Activated CD4-positive, alpha-beta T cell treated with anti-CD3 and anti-CD28 coated beads for 4 hours (primary cell): Measurements from ENCODE around the gene PRKAB2.
"Not testable (repeated sequence)": the region's sequence is repeated elsewhere in the genome, so short reads cannot be mapped to it uniquely, and the experiment has no call there.

ENCODE experiments used
- DNase-seq, 2 donors: peaks; one replicate each; pipeline ENCODE4 v3.0.0-alpha.2; 2020

PRKAB2 gene

DNA sequence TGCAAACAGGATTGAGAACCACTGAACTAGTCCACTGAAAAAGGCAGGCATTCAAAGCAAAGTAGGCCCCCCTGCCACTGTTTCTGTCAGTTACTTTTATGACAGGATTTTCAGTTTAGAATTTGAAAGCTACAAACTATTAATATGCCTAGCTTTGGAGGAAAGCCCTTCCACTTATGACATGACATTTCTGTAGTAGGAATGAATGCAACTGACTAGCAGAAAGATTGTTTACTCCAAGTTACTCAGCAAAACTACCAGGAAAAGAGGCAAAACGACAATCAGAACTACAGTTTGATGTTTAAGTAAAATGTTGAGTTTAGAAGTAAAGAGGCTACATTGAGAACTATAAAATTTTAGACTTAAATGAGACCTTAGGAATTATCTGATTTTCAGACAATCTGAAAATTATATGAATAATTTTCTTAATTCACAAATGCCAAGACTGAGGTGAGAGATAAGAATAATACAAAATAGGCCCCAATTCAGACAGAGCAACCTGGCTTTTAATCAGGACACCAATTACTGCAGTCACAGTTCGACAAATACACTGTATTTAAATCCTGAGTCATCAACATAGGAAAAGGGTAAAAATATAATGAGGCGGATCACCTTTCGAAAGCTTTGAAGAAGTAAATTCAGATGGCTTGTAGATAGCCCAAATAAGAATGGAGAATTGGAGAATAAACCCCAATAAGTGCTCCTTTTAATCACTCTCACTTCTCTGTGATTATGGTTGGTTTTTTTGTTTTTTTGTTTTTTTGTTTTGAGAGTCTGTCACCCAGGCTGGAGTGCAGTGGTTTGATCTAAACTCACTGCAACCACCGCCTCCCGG lies 2.2 kb downstream of the PRKAB2 start:
- DNase-seq: no peak

DNA sequence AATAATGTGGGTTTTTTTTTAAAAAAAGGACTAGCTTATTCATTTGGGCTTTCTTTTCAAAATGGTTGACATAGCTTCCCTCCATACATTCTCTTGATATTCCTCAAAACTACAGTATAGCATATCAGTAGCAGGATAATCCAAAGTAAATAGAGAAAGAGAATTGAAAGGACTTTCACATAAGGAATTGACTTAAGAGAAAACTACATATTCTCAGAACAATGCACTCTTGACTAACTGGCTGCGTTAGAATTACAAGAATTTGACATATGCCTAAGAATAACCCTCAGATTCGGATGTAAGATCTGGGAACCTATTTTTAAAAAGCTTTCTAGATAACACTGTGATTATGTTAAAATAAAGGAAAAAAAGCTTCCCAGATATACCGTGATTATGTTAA lies 3.1 kb downstream of the PRKAB2 start:
- DNase-seq: no peak

DNA sequence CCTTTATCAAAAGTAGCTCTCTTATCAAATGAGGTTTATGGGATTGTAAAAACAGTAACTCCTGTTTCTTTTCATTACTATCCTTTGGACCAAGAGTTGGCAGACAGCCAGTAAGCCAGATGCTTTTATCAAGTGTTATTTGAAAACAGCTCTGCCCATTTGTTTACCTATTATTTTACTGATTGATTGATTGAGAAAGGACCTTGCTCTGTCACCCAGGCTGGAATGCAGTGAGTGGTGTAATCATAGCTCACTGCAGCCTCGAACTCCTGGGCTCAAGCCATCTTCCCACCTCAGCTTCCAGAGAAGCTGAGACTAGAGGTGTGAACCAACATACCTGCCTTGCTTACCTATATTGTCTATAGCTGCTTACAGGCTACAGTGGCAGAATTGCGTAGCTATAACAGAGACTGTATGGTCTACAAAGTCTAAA lies 3.6 kb downstream of the PRKAB2 start:
- no peak for DNase-seq

DNA sequence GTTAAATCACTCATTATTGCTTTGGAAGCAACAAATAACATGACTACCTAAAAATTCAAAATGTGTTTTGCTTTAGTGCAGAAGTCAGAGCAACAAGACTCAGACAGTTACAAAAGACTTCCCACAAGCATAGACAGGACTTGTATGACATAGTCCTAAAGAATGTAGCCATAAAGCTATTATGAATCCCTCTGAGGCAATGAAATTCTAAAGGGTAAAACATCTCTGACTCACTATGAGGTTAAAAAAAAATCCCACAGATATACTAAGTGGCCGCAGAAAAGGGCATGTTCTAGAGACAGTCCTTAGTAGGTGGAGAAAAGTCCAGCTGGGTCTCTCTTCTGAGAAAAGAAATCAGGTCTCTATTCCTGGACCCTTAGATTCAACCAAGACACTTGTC lies 4.9 kb downstream of the PRKAB2 start:
- no peak for DNase-seq

DNA sequence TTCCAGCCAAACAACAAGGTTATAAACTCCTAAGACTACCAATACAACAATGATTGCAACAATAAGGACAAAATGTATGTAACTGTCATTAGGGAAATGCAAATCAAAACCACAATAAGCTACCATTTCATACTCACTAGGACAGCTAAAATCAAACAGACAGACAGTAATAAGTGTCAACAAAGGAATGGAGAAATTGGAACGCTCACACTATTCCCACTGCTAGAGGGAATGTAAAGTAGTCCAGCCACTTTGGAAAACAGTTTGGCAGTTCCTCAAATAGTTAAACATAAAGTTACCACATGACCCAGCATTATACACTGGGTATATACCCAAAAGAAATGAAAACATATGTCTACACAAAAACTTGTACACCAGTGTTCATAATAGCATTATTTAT lies 9.3 kb downstream of the PRKAB2 start:
- DNase-seq: no peak

DNA sequence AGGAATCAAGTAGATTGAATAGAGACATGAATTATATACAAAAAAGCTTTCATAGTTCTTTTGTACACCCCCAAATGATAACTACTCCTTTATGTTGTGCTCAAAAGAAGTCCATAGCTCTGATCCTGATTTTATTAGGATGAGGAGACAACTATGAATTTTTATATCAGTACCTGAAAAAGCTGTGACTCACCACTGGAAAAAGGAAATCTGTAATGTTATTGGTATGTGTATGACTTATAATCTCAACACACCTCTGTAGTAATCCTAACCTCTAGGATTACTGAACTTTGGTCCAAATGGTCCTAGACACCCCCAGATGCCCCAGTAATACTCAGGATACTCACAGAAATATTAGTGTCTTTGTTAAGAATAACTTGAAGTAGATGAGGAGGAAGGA lies 10.2 kb downstream of the PRKAB2 start:
- no peak for DNase-seq

DNA sequence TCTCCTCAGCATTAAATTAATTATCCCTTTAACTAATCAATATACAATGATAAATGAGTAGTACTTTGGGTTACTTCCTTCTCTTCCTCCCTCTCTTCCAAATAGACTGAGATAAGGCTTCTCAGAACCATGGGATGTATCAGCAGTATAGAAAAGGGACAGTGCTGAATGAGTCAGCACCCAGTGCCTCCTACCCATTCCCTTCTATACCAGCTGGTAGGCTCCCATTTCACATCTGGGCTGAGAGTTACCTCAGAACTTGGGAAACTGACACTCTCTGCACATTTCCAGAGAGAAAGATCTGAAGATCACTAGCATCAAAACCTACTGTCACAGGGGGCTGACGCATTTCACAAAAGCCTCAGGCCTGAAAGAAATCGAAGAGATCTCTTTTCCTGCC lies 15.2 kb downstream of the PRKAB2 start:
- not testable (repeated sequence) for DNase-seq

DNA sequence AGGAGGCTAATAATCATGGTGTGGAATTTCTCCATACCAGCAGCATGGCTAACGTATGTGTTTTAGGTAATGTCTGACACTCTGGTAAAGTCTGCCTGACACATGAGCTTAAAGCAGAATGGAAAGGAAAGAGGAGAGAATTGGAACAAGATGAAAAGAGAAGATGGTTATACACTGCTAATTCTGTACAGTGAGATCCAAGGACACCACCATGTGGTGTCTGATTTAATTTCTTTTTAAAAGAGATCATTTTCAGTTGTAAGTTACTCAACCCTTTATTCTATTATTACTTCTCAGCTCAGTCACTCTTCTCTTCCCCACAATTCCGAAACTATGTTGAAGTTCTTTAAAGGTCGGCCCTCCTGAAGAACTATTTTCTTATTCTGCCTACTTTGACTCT lies 15.6 kb downstream of the PRKAB2 start:
- no peak for DNase-seq

DNA sequence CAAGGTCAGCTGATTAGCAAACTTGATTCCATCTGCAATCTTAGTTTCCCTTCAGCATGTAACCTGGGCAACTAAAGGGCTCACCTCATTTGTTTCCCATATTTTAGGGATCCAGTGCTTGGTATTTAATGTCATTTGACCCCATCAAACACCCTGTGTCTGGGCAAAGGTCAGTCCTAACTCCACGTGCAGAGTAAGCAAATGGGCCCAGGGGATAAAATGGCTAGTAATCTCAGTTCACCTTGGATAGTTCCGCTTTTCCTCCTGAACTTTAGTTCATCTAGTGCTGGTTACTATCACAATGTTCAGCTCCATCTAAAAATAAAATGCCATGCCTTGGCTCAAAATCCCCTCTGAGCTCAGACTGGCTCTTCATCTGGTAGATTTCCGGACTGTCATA lies 19.5 kb downstream of the PRKAB2 start:
- DNase-seq: no peak

DNA sequence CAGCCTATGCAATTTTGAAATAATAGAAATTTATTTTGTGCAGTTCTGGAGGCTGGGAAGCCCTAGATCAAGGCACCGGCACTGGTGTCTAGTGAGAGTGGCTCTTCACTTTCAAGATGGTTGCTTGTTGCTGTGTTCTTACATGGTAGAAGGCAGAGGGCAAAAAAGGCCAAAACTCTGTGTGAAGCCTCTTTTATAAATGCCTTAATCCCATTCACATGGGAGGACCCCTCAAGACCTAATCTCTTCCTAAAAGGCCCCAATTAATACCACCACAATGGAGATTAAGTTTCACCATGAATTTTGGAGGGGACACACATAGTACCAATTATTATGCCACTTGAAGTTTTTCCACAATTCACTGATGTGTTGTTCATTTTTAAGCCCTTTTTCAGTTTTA lies 21.0 kb downstream of the PRKAB2 start:
- DNase-seq: no peak

DNA sequence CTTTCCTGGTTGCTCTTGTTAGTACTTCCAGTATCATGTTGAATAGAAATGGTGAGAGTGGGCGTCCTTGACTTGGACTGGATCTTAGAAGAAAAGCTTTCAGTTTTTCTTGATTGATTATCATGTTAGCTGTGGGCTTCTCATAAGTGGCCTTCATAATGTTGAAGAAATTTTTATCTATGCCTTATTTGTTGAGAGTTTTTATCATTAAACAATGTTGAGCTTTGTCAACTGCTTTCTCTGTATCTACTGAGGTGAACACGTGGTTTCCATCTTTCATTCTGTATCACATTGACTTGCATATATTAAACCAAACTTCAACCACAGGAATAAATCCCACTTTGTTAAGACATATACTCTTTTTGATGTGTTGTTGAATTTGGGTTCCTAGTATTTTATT lies 29.4 kb downstream of the PRKAB2 start:
- DNase-seq: no peak

DNA sequence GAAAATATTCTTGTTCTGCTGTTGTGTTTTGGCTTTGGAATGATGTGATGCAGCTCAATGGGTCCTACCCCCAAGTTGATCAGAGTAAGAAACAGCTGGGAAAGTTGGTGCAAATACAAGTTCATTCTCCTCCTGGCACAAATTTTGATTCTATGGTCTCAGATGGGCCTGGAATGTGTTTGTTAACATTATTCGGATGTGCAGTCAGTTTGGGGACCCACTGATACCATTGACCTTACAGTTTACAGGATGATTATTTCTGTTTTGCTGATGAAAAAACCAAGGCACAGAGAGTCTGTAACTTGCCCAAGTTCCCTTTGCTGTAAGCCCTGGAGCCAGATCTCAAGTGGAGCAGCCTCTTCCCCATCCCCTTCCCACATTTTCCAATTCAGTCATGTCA lies 41.5 kb downstream of the PRKAB2 start:
- DNase-seq: not testable (repeated sequence)

DNA sequence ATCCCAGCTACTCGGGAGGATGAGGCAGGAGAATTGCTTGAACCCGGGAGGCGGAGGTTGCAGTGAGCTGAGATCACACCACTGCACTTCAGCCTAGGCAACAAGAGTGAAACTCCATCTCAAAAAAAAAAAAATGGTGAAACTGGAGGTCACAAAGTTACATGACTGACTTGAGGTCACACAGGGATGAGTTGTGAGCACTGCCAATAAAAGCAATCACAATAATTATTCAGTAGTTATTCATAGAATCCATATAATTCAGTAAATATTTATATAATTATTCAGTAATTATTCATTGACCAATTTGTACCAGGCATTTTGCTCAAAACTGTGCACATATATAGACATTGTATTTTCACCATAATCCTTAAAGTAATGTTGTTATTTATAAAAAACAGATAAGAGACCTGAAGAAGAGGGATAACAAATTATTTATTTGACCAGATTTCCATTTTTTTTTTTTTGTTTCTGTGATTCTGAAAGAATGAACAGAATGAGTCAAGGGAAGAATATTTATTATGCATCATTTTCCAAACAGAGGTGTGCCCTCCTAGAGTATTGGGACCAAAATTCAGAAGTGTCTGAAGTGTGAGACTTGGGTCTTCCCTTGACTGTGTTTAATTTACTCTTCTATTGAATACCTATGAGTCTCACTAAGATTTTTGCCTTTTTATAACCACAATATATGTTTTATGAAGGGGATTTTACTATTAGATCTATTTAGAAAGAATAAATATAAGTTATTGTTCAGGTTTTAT lies 43.0 kb downstream of the PRKAB2 start:
- DNase-seq: no peak

DNA sequence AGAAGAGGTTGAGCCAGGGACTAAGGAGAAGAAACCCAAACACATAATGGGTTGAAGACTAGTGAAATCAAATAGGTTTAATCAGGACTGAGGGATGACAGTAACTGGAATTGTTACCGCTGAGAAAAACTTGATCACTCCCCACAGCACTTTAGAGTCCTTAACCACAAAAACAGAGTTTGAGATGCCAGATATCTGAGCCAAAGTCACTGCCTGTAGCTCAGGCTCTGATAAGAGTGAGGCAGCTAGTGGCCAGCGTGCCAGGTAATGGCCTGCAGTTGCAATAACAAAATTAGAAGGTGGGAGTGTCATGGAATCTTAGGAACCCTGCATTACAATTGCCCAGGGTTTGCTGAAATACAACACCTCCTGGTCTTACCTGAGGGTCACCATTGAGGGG lies 48.0 kb downstream of the PRKAB2 start:
- no peak for DNase-seq

DNA sequence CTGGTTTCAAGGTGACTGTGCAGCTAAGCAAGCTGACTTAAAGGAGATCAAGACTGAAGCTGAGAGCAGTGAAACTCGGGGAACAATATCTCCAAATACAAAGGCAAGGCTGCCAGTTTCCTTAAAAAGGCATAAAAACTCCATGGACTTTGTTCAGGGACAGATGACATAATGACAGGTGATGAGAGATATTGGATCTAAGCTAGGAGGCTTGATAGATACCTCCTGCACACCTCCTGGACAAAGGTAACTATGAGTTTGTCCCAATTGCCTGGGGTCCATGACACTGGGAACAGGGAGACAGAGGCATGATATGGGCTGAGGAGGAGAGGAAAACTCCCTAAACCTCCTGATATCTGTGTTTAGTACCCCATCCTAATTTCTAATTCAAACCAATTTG lies 55.2 kb downstream of the PRKAB2 start:
- DNase-seq: no peak

DNA sequence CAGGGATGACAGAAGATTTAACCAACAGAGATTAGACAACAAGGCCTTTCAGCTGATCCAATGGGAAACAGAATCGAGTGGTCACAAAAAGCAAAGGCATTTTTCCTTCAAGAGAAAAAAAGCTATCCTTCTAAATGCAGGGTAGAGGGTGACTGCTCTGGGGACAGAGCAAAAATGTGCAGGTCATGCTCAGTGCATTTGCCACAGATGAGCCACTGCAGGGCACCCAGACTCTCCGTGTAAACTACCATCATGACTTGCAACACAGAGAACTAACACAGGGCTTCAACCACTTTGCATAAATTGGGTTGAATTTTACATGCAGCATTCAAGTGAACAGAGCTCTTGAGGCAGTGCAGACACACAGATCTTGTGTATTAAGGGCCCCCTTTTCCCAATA lies 56.8 kb downstream of the PRKAB2 start:
- no peak for DNase-seq

DNA sequence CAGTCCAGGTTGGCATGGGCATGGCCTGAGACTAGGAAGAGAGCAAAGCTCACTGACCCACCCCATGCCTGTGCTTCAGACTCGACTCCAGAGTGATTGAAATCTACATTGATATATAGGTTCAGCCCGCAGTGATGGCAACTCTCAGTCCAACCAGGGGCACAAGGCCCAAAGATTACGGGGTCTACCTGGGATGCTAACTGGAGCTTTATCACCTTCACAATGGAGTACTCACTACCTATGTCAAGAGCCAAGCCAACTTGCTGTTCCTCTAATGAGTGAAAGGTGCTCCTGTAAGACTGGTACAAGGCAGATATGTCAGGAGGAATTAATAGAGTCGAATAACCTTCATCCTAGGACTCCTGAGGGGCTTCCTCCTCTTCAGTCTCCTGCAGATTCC lies 57.2 kb downstream of the PRKAB2 start:
- not testable (repeated sequence) for DNase-seq

DNA sequence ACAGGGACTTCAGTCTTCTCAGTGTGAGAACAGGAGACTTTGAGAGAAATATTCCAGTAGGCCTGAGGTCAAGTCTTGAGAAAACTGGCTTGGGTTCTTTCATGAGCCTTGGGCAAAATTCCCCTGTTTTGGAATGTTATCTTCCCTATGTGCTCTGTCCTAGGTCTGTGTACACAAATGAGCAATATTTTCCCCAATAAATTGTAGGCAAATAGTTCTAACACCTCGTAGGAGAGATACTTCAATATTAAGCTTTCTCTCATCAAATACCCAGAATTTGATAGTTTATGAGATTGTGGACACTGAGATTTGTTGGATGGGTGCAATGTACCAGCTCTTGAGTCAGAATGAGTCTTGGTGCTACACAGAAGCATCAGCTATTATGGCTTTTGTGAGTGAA lies 57.9 kb downstream of the PRKAB2 start:
- DNase-seq: not testable (repeated sequence)

DNA sequence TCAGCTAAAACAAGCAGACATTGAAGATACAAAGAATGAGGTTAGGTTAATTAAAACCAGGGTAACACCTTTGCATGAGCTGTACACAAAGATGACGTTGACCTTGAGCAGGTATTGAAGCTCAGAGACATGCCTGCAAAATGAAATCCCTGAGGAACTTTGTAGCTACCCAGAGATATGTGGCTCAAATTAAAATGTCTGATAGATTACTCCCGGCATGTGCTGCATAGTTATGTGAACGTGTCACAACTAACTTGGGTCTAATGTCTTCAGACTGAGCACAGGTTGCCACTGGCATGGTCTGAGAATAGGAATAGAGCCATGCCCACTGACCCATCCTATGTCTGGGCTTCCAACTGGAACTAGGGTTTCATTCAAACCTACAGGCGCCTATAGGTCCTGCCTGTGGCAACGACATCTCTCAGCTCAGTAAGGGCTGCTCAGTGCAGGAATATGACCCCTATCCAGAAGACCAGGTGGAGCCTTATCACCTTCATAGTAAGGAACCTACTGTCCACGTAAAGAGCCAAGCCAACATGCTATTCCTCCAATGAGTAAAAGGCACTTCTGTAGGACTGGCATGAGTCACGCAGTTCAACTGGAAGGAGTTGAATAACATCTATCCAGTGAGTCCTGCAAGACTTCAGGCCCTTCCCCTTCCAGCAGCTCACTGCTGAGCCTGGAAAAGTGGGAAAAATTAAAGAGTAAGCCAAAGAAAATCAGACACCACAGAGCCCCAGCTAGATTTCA lies 60.7 kb downstream of the PRKAB2 start:
- no peak for DNase-seq

DNA sequence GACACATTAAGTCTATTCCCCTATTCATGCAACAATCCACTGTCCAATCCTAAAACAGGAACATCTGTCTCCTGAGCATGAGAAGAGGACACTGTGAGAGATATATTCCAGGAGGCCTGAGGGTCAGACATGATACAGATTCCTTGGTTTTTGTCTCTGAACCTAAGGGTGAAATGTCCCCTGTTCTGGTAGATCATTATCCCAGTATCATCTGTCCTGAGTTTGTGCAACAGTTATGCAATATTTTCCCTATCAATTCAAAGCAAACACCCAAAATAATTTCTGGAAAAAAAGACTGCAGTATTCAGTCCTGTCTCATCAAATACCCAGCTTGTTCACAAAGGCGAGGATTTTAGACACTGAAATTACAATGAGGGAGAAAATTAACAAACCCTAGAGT lies 61.4 kb downstream of the PRKAB2 start:
- DNase-seq: no peak

DNA sequence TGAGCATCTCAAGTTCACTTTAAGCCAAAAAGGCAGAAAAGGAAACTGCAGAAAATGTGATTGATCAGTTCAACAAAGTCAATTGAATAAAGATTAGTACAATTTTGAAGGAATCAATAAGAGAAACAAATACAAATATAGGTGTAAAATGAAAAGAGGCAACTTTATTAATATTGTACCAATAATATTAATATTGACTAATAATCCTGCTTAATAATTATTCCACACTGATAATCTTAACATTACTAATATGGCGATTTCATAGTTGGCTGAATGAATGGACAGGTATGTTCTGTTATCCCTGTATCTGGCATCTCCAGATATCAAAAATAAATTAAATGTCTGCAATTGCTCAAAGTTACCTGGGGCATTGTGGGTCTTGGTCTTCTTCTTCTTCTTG lies 61.8 kb downstream of the PRKAB2 start:
- DNase-seq: no peak

DNA sequence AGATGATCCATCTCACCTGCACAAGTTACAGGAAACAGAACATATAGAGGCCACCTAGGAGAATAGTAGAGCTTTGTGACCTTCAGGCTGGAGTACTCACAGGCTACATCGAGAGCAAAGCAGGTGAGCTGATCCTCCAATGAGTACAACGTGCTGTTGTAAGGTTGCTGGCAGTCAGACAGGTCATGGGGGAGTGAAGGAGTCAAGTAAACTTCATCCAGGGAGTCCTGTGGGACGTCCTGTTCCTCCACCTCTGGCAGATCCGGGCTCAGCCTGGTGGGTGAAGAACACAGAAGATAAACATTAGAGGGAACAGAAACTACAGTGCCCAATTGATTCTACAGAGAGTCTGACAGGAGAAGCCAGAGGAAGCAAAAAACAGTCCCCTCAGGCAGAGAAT lies 62.5 kb downstream of the PRKAB2 start:
- DNase-seq: no peak

DNA sequence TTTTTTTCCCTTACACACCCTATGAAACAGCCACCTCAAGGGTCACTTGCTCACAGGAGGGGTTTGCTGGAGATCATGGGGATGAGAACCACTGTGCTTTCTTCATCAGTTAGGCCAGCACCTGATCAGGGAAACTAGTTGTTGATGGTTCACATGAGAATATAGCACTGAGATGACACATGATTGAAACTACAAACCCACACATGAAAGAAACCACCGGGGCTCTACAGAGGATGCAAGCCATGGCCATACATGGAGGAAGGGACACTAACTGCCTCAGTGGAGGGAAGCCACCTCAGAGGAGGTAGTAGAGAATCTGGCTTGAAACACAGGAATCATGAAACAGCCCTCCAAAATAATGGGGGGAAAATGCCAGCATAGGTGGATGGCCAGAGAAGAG lies 63.2 kb downstream of the PRKAB2 start:
- no peak for DNase-seq

DNA sequence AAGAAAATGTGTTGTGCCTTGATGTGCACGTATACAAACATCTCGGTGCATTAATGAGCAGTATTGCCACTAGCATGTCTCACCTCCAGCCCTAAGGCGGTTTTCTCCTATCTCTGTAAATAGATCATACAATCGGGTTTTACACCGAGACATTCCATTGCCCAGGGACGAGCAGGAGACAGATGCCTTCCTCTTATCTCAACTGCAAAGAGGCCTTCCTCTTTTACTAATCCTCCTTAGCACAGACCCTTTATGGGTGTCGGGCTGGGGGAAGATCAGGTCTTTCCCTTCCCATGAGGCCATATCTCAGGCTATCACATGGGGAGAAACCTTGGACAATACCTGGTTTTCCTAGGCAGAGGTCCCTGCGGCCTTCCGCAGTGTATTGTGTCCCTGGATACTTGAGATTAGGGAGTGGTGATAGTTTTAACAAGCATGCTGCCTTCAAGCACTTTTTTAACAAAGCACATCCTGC lies 65.8 kb downstream of the PRKAB2 start:
- not testable (repeated sequence) for DNase-seq
